ENCODE measurements around the gene PRR23E. TPM values are rescaled to one million over a fixed set of nuclear protein-coding genes. Genes with fewer than 3 reads are reported as not detected.

PRR23E gene
- total and polyA plus RNA-seq, 2 donors (not counting 3 experiments of a cell fraction or from before 2014, with no cell fraction given), result not detected

DNA sequence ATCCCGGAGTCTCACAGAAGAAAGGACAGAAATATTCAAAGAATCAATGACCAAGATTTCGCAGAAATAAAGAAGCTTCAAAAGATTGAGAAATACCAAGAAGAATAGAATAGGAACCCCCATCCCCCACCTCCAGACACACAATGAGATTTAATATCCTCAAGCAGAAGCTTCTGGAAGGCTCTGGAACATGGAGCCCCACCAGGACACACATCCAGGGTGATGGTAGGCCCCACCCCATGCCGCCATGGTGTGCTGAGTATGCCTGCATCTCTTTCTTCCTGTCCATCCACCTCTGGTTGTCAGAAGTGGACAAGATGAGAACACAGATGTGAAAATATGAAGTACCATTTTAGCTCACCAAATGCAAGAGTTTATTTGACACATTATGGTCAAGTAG is 19.3 kb downstream of the PRR23E start:
- CTCF ChIA-PET, result no interaction called here
- H3K36me3 ChIP-seq (ENCODE audit: control insufficient read depth in 2 of 2, extremely low read depth in 1 of 2, insufficient read depth in 2 of 2, low read length in 2 of 2), result no peaks in the 10 kb centered on the region
- intact Hi-C loops (cut with micrococcal nuclease), result no loop called here
- H3K79me2 ChIP-seq (ENCODE audit: control insufficient read depth, insufficient read depth, low read length), result no peaks in the 10 kb centered on the region
- H3K9me1 ChIP-seq (replicated peaks; ENCODE audit: control insufficient read depth, extremely low read depth, insufficient read depth, low read length), result no peaks in the 10 kb centered on the region
- no peak overlapping the region for H3K27ac ChIP-seq (ENCODE audit: insufficient read depth, low read depth, low read length)
- no peaks in the 10 kb centered on the region for H4K20me1 ChIP-seq (replicated peaks; ENCODE audit: control insufficient read depth, extremely low read depth, insufficient read depth, low read length)
- BruUV-seq (replicated peaks), result no TSS peak
- DNase-seq (ENCODE audit: low read depth, low spot score) (no peak), FAIRE-seq (no peak)
- H3K9ac ChIP-seq (replicated peaks; ENCODE audit: extremely low read depth, insufficient read depth, low read length), result no peak overlapping the region
- dilution Hi-C loops (cut with MboI; ENCODE audit: extremely low pct_ligation_motif_present, low sequenced_read_pairs), result no loop called here
- H3K4me1 ChIP-seq (ENCODE audit: control insufficient read depth, extremely low read depth, insufficient read depth, low read length), result no peaks in the 10 kb centered on the region
- H3K9me3 ChIP-seq (replicated peaks; ENCODE audit: control insufficient read depth, insufficient read depth, low read length), result no peaks in the 10 kb centered on the region
- TF ChIP-seq EZH2 (IDR thresholded peaks at IDR 0.05; ENCODE audit: borderline replicate concordance, low read depth, low read length, severe bottlenecking) (no peak), MYC (IDR thresholded peaks at IDR 0.05; ENCODE audit: low read depth, low read length) (no peak)
- TF ChIP-seq, protein P1, sequence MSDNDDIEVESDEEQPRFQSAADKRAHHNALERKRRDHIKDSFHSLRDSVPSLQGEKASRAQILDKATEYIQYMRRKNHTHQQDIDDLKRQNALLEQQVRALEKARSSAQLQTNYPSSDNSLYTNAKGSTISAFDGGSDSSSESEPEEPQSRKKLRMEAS (IDR thresholded peaks at IDR 0.05; ENCODE audit: insufficient read depth, insufficient read length), result no peak
- no peak overlapping the region for H3K4me2 ChIP-seq (ENCODE audit: insufficient read depth, low read length)
- no peaks in the 10 kb centered on the region for H3K27me3 ChIP-seq (ENCODE audit: control insufficient read depth in 2 of 2, insufficient read depth in 2 of 2, low read length in 2 of 2)
- no peak overlapping the region for H3K4me3 ChIP-seq (replicated peaks in 1 of 3; ENCODE audit: insufficient read depth in 1 of 3, low read depth in 1 of 3, low read length in 3 of 3)
- POLR2A ChIA-PET, result no interaction called here
- H2AFZ ChIP-seq (ENCODE audit: low read depth, low read length), result no peak overlapping the region

DNA sequence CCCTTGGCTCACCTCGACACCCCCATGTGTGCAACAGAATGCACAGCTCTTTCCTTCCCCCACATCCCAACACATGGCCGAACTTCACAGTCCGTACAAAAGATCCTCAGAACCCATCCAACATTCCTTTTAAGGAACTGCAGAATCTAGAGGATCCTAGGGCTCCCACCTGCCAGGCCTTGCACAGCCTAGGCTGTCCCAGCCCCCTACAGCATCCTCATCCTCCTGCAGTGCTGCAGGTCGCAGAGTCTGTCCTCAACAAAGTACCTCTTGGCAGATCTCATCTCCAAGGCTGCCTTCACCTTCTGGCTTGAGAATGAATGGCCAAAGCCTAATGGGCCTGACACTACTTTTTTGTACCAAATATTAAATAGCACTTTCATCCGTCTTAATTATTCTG is 19.8 kb downstream of the PRR23E start:
- POLR2A ChIA-PET, result no interaction called here
- BruUV-seq (replicated peaks), result no TSS peak
- CTCF ChIA-PET, result no interaction called here

More for the DNA sequence above, 19.8 kb downstream of the PRR23E start:
- Histone ChIP-seq H3K79me2 (ENCODE audit: control insufficient read depth, insufficient read depth, low read length) (no peaks in the 10 kb centered on the region), H3K9me3 (replicated peaks; ENCODE audit: control insufficient read depth, insufficient read depth, low read length) (no peaks in the 10 kb centered on the region), H2AFZ (ENCODE audit: low read depth, low read length) (no peak overlapping the region), H3K36me3 (ENCODE audit: control insufficient read depth in 2 of 2, extremely low read depth in 1 of 2, insufficient read depth in 2 of 2, low read length in 2 of 2) (no peaks in the 10 kb centered on the region), H3K27ac (ENCODE audit: insufficient read depth, low read depth, low read length) (no peak overlapping the region), H3K9ac (replicated peaks; ENCODE audit: extremely low read depth, insufficient read depth, low read length) (no peak overlapping the region), H3K4me1 (ENCODE audit: control insufficient read depth, extremely low read depth, insufficient read depth, low read length) (no peaks in the 10 kb centered on the region), H4K20me1 (replicated peaks; ENCODE audit: control insufficient read depth, extremely low read depth, insufficient read depth, low read length) (no peaks in the 10 kb centered on the region), H3K9me1 (replicated peaks; ENCODE audit: control insufficient read depth, extremely low read depth, insufficient read depth, low read length) (no peaks in the 10 kb centered on the region), H3K4me3 (replicated peaks in 1 of 3; ENCODE audit: insufficient read depth in 1 of 3, low read depth in 1 of 3, low read length in 3 of 3) (no peak overlapping the region), H3K4me2 (ENCODE audit: insufficient read depth, low read length) (no peak overlapping the region), H3K27me3 (ENCODE audit: control insufficient read depth in 2 of 2, insufficient read depth in 2 of 2, low read length in 2 of 2) (no peaks in the 10 kb centered on the region)
- no peak for TF ChIP-seq EZH2 (IDR thresholded peaks at IDR 0.05; ENCODE audit: borderline replicate concordance, low read depth, low read length, severe bottlenecking)
- TF ChIP-seq, protein P2, sequence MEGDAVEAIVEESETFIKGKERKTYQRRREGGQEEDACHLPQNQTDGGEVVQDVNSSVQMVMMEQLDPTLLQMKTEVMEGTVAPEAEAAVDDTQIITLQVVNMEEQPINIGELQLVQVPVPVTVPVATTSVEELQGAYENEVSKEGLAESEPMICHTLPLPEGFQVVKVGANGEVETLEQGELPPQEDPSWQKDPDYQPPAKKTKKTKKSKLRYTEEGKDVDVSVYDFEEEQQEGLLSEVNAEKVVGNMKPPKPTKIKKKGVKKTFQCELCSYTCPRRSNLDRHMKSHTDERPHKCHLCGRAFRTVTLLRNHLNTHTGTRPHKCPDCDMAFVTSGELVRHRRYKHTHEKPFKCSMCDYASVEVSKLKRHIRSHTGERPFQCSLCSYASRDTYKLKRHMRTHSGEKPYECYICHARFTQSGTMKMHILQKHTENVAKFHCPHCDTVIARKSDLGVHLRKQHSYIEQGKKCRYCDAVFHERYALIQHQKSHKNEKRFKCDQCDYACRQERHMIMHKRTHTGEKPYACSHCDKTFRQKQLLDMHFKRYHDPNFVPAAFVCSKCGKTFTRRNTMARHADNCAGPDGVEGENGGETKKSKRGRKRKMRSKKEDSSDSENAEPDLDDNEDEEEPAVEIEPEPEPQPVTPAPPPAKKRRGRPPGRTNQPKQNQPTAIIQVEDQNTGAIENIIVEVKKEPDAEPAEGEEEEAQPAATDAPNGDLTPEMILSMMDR (IDR thresholded peaks at IDR 0.05; ENCODE audit: extremely low read depth in 1 of 2, insufficient read depth in 1 of 2, low read depth in 1 of 2, low read length in 2 of 2), result no peak
- TF ChIP-seq JUN (IDR thresholded peaks at IDR 0.05; ENCODE audit: borderline replicate concordance, insufficient read depth, insufficient read length, low read depth), result no peak
- no peak for TF ChIP-seq FOS (IDR thresholded peaks at IDR 0.05; ENCODE audit: borderline replicate concordance, insufficient read depth, low read length)
- no peak for TF ChIP-seq POLR2AphosphoS5 (IDR thresholded peaks at IDR 0.05; ENCODE audit: insufficient read depth, low read depth, low read length)
- TF ChIP-seq GATA2 (IDR thresholded peaks at IDR 0.05; ENCODE audit: insufficient read depth, insufficient read length, low read depth, low read length), result no peak
- no peak for TF ChIP-seq MYC (IDR thresholded peaks at IDR 0.05; ENCODE audit: low read depth, low read length)
- TF ChIP-seq POLR2A (IDR thresholded peaks at IDR 0.05; ENCODE audit: low read depth, low read length), result no peak
- TF ChIP-seq, protein P1 (IDR thresholded peaks at IDR 0.05; ENCODE audit: insufficient read depth, insufficient read length), result no peak
- DNase-seq (ENCODE audit: low read depth, low spot score) (no peak), FAIRE-seq (no peak)
- intact Hi-C loops (cut with micrococcal nuclease) (no loop called here), dilution Hi-C loops (cut with MboI; ENCODE audit: extremely low pct_ligation_motif_present, low sequenced_read_pairs) (no loop called here)

All from endothelial cell of umbilical vein (primary cell).